Neuron (in vitro differentiated cells): ENCODE results near the gene DACH2.
"Not testable (repeated sequence)": the region's sequence is repeated elsewhere in the genome, so short reads cannot be mapped to it uniquely, and the experiment has no call there.

Source experiments
- H2AFZ ChIP-seq: one replicate; pipeline ENCODE4 v1.6.1; 2013; ENCODE audit warnings: low read depth, mild to moderate bottlenecking, inconsistent platforms, low read length, moderate library complexity
- H3K27me3 ChIP-seq: one replicate; pipeline ENCODE4 v1.6.1; 2013; ENCODE audit warnings: low read length; ENCODE audit not compliant: insufficient read depth
- H3K36me3 ChIP-seq: one replicate; pipeline ENCODE4 v1.6.1; 2013; ENCODE audit warnings: low read length; ENCODE audit not compliant: insufficient read depth
- H3K4me1 ChIP-seq: one replicate; pipeline ENCODE4 v1.6.1; 2013; ENCODE audit warnings: low read length; ENCODE audit not compliant: insufficient read depth
- H3K4me3 ChIP-seq: 2 replicates; pipeline ENCODE4 v1.5.1; 2013; ENCODE audit warnings: mild to moderate bottlenecking, low read length, moderate library complexity
- H3K9me3 ChIP-seq: one replicate; pipeline ENCODE4 v1.6.1; 2013; ENCODE audit warnings: low read length

DACH2 gene

DNA sequence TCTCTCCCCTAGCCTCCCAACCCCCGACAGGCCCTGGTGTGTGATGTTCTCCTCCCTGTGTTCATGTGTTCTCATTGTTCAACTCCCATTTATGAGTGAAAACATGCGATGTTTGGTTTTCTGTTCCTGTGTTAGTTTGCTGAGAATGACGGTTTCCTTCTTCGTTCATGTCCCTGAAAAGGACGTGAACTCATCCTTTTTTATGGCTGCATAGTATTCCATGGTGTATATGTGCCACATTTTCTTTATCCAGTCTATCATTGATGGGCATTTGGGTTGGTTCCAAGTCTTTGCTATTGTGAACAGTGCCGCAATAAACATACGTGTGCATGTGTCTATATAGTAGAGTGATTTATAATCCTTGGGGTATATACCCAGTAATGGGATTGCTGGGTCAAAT, 33.1 kb downstream of the DACH2 start:
- H3K36me3 ChIP-seq, H3K4me3 ChIP-seq, H3K4me1 ChIP-seq, H3K27me3 ChIP-seq, H2AFZ ChIP-seq, H3K9me3 ChIP-seq: not testable (repeated sequence)

DNA sequence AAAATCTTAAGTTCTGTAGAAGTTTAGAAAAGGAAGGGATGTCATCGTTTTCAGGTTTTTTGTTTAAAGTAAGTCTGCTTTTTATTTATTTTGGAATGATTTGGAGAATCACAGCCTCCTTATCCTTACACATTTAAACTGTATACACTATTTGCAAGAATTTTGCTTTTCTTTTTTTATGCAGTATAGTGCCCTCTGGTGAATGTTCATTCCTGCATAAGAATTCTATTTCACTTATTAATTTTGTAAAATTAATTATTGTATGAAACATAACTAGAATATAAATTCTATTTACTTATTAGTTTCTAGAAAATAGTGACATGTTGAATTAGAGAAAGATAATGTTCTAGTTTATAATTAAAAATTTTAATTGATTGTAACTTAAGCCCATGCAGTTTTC, 44.6 kb downstream of the DACH2 start:
- Histone ChIP-seq H3K4me1 (no peaks in the 10 kb centered on the region), H2AFZ (no peak overlapping the region), H3K27me3 (no peaks in the 10 kb centered on the region), H3K4me3 (no peak overlapping the region), H3K9me3 (no peaks in the 10 kb centered on the region), H3K36me3 (no peaks in the 10 kb centered on the region)

DNA sequence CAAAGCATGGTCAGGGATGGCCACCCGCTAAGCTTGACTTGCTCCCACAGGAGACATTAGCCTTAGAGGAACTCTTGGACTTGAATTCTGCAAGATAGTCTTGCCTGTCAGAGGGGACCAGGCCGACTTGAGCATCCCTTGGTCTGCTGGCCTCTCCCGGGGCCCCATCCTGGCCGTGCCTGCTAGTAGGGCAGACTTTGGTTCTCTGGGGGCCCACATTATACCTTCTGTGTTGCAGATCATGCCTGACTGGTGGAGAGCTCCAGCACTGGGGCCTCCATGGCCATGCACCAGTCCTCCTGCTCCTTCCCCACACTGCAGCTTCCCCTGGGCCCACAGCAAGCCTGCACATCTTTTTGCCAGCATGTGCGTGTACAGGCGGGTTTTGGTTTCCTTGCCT, 46.5 kb downstream of the DACH2 start:
- Histone ChIP-seq H3K4me3 (no peak overlapping the region), H3K9me3 (no peaks in the 10 kb centered on the region), H3K27me3 (no peaks in the 10 kb centered on the region), H3K4me1 (no peaks in the 10 kb centered on the region), H2AFZ (no peak overlapping the region), H3K36me3 (no peaks in the 10 kb centered on the region)

- Histone ChIP-seq H3K36me3 (no peaks in the 10 kb centered on the region), H3K4me1 (no peaks in the 10 kb centered on the region), H2AFZ (no peak overlapping the region), H3K27me3 (no peaks in the 10 kb centered on the region), H3K9me3 (no peaks in the 10 kb centered on the region), H3K4me3 (no peak overlapping the region)
Measured at GRCh38 chrX:86195343-86195742, 47.1 kb downstream of the DACH2 start.

- Histone ChIP-seq H3K9me3 (no peaks in the 10 kb centered on the region), H3K4me3 (no peak overlapping the region), H2AFZ (no peak overlapping the region), H3K36me3 (no peaks in the 10 kb centered on the region), H3K27me3 (no peaks in the 10 kb centered on the region), H3K4me1 (no peaks in the 10 kb centered on the region)
Measured at GRCh38 chrX:86197815-86198214, 49.6 kb downstream of the DACH2 start.

GRCh38 chrX:86210772-86211171, 62.5 kb downstream of the DACH2 start:
- H2AFZ ChIP-seq = no peak overlapping the region
- H3K4me3 ChIP-seq = no peak overlapping the region
- H3K27me3 ChIP-seq = no peaks in the 10 kb centered on the region
- H3K4me1 ChIP-seq = no peaks in the 10 kb centered on the region
- H3K9me3 ChIP-seq = no peaks in the 10 kb centered on the region
- no peaks in the 10 kb centered on the region for H3K36me3 ChIP-seq

- no peak overlapping the region for H3K4me3 ChIP-seq
- no peak overlapping the region for H2AFZ ChIP-seq
- no peaks in the 10 kb centered on the region for H3K27me3 ChIP-seq
- H3K36me3 ChIP-seq = no peaks in the 10 kb centered on the region
- no peaks in the 10 kb centered on the region for H3K9me3 ChIP-seq
- H3K4me1 ChIP-seq = no peaks in the 10 kb centered on the region
Measured at GRCh38 chrX:86215260-86215659, 67.0 kb downstream of the DACH2 start.

DNA sequence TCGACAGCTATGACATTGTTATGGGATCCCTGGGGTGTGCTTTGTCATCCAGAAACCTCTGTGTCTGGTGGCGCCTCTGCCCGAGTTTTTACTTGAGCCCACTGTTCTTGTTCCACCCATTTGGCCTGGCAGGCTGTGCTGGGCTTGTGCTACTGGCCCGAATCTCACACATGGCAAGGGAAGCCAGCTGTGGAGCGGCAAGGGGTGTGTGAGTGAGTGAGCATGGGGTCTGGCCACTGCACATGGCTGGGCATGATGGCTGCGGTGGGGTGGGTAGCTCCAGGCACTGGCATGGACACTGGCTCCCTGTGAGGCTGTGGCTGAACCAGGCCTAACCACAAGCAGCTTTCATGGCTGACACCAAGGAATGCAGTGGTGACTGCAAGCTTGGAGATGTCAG, 89.2 kb downstream of the DACH2 start:
- Histone ChIP-seq H3K9me3 (no peaks in the 10 kb centered on the region), H3K27me3 (no peaks in the 10 kb centered on the region), H3K4me1 (no peaks in the 10 kb centered on the region), H2AFZ (no peak overlapping the region), H3K36me3 (no peaks in the 10 kb centered on the region), H3K4me3 (no peak overlapping the region)

DNA sequence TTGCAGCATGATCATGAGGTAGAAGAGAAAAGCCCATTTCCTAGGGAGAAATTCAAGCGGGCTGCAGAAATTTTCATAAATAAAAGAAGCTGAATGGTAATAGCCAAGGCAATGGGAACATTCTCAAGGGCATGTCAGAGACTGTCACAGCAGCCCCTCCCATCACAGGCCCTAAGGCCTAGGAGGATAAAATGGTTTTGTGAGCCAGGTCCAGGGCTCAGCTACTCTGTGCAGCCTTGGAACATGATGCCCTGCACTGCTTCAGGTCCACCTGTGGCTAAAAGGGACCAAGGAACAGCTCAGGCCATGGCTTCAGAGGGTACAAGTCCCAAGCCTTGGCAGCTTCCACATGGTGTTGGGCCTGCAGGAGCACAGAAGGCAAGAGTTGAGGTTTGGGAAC, 93.3 kb downstream of the DACH2 start:
- Histone ChIP-seq H3K4me3 (no peak overlapping the region), H3K36me3 (no peaks in the 10 kb centered on the region), H2AFZ (no peak overlapping the region), H3K27me3 (no peaks in the 10 kb centered on the region), H3K9me3 (no peaks in the 10 kb centered on the region), H3K4me1 (no peaks in the 10 kb centered on the region)

- Histone ChIP-seq H3K4me3 (no peak overlapping the region), H3K9me3 (no peaks in the 10 kb centered on the region), H3K27me3 (no peaks in the 10 kb centered on the region), H2AFZ (no peak overlapping the region), H3K4me1 (no peaks in the 10 kb centered on the region), H3K36me3 (no peaks in the 10 kb centered on the region)
Measured at GRCh38 chrX:86263526-86263925, 115.3 kb downstream of the DACH2 start.

DNA sequence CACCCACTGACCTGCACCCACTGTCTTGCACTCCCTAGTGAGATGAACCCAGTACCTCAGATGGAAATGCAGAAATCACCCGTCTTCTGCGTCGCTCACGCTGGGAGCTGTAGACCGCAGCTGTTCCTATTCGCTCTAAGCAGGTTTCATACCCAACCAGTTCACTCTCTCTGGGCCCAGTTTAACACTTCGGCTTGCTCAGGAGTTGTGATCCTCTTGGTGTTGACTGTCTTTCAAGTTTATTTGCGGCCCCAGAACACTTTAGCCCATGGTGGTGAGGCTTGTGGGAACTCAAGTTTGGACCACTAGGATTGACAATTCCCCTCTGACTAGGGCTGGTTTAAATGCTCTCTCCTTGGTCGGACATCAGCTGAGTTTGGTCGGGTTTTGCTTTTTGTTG, 147.0 kb downstream of the DACH2 start:
- H3K36me3 ChIP-seq = no peaks in the 10 kb centered on the region
- H3K27me3 ChIP-seq = no peaks in the 10 kb centered on the region
- no peak overlapping the region for H2AFZ ChIP-seq
- H3K4me3 ChIP-seq = no peak overlapping the region
- no peaks in the 10 kb centered on the region for H3K9me3 ChIP-seq
- H3K4me1 ChIP-seq = no peaks in the 10 kb centered on the region

DNA sequence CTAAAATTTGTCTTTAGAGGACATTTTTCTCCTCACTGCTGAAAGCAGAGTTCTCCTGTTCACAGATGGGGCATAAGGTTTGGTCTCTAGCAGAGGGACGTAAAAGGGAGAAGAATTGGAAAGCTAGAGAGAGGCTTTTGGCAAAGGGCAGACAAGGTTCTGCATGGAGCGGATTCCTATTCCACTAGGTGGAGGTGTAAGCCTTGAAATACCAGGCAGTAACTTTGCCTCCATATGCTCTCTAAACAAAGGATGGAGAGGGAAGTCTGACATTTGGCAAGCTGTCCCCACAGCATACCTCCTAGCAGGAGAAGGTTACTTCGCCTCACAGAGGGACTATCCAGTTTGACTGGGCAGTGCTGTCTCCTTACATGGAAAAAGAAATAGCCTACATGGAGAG, 174.7 kb downstream of the DACH2 start:
- Histone ChIP-seq H3K27me3 (no peaks in the 10 kb centered on the region), H3K4me1 (no peaks in the 10 kb centered on the region), H3K4me3 (no peak overlapping the region), H3K9me3 (peaks cover 9% of the 10 kb centered on the region), H3K36me3 (no peaks in the 10 kb centered on the region), H2AFZ (no peak overlapping the region)

DNA sequence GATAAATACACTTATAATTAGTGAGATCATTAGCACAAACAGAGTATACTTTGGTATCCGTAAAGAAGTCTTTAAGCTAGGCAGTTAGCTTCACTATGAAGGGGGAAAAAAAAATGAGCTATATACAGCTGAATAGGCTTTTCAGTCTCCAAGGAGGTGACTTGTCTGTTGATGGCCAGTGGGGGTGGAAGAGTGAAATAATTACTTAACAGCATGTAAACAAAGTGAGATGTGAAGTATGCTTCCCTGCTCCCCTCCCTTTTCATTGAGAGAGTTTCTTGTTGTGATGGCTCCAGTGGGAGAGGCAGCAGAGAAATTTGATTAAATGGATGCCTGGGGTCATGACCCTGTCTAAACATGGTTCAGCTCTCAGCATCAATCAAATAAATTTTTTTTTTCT, 180.9 kb downstream of the DACH2 start:
- H3K36me3 ChIP-seq = no peaks in the 10 kb centered on the region
- H2AFZ ChIP-seq = no peak overlapping the region
- no peaks in the 10 kb centered on the region for H3K9me3 ChIP-seq
- no peaks in the 10 kb centered on the region for H3K27me3 ChIP-seq
- no peaks in the 10 kb centered on the region for H3K4me1 ChIP-seq
- no peak overlapping the region for H3K4me3 ChIP-seq

GRCh38 chrX:86348669-86349068, 200.4 kb downstream of the DACH2 start:
- no peak overlapping the region for H3K4me3 ChIP-seq
- no peaks in the 10 kb centered on the region for H3K9me3 ChIP-seq
- peaks cover 2% of the 10 kb centered on the region for H3K27me3 ChIP-seq
- no peaks in the 10 kb centered on the region for H3K4me1 ChIP-seq
- no peak overlapping the region for H2AFZ ChIP-seq
- no peaks in the 10 kb centered on the region for H3K36me3 ChIP-seq
